GM21723 (cell line): Measurements from ENCODE around the gene EXOSC5.
"Not testable (repeated sequence)": the region's sequence is repeated elsewhere in the genome, so short reads cannot be mapped to it uniquely, and the experiment has no call there.

Source experiments
- ATAC-seq: cut with Tn5 transposase; IDR thresholded peaks from one replicate; pipeline ENCODE4 v1.9.1; 2021; ENCODE audit warnings: mild to moderate bottlenecking, moderate library complexity; ENCODE audit not compliant: unreplicated experiment

The EXOSC5 gene

DNA sequence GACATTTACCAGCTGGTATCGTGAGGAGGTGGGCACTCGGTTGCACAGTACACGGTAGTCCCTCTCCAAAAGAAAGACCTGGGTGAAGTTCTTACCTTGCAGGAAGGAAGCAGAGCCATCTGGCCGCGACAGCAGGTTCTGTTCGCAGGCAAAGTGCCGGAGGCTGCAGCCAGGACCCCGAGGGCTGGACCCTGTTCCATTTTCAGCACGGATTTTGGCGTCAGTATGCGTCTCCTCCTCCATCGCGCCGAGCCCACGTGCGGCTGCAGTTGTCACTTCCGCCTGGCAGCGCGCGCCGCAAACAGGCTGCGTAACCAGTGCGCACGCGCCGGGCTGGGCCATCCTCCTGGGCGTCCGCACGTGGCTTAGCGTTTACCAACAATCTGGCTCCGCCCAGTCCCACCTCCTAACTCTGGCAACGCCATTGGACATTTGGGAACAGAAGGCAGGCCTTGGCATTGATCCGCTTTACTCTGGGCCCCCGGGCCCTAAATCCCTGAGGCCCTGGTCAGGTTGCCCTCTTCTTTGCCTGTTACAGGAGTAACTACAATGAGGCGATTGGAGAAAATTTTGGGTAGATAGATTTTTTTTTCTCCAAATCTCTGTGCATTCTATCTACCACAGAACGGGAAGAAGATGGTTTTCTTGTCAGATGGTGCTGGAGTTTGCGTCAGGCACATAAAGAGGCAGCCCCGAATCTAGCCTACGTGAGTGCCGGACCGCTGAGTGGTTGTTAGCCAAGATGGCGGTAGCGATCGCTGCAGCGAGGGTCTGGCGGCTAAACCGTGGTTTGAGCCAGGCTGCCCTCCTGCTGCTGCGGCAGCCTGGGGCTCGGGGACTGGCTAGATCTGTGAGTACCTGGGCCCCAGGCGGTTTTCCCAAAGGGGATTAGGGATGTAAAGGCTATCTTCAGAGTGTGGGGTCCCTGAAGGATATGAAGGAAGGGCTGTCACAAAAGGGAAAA lies at the start of gene EXOSC5, which contains the start of gene BCKDHA:
TSS of gene EXOSC5 (minus strand) at position 274 of the 964 bp plus-strand sequence. CDS start at position 243, 31 bp downstream.
TSS of gene BCKDHA (plus strand) at position 733 of the 964 bp plus-strand sequence. CDS start at position 743, 10 bp downstream.
- ATAC-seq: peak; percentile 78

DNA sequence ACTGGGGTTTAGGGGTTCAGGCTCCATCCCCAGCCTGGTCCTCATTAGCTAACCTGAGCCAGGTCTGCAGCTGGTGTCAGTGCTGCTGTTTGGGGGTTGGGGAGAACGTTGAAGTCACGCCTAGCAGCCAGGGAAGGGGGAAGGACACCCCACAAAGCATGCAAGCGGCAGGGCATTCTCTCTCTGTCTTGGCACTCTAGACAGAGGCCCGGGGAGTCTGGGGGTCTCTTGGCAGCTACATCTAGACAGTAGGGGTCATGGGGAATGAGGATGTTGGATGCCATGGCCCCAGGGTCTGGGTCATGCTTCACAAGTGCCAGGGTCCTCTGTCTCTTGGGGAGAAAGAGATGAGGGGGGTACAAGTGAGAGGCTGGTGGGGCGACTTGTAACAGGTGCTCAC lies 48.4 kb upstream of the EXOSC5 start:
- no peak for ATAC-seq

DNA sequence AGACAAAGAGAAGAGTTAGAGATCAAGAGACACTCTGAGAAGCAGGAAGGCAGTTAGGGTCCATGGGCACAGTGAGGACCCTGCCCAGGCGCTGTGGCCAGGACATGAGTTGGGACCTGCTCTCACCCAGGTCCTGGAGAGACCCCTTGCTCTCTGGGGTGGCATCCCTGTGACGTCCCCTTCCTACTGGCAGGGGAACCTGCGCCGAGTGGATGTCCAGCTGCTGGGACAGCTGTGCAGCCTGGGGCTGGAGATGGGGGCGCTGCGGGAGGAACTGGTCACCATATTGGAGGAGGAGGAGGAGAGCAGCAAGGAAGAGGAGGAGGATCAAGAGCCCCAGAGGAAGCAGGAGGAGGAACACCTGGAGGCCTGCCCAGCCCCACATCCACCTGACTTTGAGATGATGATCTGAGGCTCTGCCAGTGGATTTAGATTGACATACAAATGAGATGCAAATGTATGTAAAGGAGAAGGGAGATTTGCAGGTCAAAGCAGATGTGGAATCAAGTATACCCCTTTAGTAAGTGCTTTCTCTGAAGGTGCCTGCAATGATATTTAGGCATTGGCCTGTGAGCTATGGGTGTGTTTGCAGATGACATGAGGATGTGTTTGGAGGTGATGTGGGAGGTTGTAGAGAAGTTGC lies 46.8 kb upstream of the EXOSC5 start:
- ATAC-seq: no peak

DNA sequence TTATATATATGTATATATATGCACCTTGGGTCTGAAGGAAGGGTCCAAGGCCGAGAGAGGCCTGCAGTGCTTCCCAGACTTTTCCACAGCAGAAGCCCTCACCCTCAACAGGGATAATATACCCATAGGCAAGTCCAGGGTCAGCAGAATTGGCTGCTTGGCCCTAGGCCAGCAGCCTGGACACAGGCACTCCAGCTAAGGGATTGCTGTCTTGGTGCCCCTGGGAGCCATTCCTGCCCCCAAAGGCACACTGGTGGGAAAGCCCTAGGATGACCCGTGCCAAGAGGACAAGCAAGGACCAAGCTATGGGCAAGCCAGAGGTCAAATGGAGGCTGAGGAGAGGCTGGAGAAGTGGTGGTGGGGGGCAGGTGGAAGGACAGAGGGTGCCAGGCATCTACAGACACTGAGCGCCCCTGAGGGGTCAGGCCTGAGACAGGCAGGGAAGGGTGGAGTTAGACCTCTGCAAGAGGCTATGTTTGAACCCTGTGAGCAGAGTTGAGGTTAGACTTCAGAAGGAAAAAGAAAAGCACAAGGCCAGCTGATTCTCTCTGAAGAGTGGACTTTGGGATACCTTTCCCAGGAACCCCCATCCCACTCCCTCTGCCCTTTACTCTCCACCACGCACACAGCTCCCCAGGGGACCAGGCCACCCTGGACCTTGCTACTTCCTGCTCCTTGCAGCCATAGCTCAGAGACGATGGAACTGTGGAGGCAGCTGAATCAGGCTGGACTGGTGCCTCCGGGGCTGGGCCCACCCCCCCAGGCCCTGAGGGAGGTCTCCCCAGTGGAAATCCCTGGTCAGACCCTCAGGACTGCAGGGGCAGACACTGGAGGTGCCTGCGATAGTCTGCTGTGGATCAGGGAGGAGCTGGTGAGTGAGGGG lies 45.6 kb upstream of the EXOSC5 start, which contains the start of gene ERICH4:
TSS of gene ERICH4 (plus strand) at position 684 of the 883 bp plus-strand sequence. CDS start at position 698, 14 bp downstream.
- ATAC-seq: no peak

DNA sequence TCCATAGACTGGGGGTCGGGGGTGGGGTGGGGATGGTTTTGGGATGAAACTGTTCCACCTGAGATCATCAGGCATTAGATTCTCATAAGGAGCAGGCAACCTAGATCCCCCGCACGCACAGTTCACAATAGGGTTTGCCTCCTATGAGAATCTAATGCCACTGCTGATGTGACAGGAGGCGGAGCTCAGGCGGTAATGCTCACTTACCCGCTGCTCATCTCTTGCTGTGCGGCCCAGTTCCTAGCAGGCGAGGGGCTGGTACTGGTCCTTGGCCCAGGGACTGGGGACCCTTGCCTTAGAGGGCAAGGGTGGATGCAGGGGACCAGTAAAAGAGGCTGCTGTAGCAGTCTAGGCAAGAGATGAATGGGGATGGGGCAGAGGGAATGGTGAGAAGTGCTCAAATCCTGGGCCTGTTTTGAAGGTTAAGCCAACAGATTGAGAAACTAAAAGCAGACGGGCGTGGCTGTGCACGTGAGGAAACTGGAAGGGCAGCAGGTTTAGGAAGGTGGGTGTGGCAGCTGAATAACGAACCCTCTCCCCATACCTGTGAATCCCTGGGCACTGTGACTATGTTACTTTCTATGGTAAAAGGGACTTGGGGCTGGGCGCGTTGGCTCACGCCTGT lies 44.3 kb upstream of the EXOSC5 start:
- ATAC-seq: no peak

DNA sequence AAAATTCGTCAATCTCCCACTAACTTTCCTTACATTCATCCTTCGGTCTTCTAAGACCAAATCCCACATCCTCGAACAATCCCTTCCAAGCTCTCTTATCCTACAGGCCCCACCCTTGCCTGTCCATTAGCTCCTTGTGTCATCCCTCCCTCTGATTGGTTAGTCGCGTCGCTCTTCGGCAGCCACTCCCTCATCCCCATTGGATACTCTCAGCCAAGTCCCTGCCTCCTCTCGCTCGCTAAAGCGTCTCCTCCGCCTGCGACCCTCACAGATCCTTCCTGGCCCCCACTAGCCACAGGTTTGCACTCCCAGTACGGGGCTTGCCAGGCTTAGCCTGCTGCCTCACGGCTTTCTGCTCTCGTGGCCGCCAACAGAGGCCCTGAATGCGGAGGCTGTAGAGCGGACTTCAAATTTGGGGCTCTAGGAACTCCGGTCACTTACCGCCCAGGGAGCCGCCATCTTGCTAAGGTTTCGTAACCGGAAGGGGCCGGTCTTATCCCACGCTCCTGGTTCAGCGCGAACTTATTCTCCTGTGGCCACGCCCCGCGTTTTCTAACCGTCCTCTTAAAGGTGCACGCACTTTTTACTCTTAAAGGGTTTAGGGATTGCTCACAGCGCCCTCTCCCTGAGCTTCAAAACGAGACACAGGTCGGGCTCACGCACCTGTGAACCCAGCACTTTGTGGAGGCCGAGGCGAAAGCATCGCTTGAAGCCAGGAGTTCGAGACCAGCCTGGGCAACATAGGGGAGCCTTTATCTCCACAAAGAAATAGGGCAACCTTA lies 42.5 kb upstream of the EXOSC5 start, which contains the start of gene DMAC2:
TSS of gene DMAC2 (minus strand) at position 472 of the 782 bp plus-strand sequence. CDS start at position 459, 13 bp downstream.
- peak; percentile 92 for ATAC-seq

DNA sequence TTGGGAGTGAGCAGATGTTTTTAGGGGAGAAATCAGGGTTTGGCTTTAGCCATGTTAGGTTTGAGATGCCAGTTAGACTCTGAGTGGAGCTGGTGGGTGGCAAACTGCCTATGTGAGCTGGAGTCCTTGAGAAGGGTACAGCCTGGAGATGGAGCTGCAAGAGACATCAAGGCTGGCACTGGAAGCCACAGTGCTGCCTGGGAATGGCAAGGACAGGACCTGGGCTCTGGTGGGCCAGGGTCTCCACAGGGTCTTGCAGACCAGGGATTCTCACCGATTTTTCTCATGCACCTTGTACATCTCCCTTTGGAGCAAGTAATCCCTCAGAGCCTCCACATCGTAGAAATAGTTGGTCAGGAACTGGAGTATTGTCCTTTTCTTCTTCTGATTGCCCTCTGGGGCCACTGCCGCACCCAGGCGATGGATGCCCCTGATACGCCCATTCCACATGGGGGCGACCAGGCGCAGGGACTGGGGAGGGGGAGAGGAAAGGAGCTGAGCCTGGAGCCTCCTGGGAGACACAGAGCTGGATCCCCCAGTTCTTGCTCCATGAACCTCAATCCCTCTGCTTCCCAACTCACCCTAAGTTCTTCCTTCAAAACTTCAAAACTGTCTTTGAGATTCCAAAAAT lies 40.9 kb upstream of the EXOSC5 start:
- ATAC-seq: no peak

DNA sequence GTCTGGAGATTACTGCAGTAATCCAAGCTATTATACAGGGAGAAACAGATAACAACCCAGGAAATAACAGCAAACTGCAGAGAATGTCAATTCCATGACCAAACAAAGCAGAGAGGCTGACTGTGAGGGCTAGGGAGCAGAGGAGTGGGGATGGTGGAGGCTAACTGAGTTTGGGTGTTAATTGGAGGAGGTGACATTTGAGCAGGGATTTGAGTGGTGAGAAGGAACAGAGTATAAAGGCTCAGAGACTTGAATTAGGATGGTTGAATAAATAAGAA lies 39.5 kb upstream of the EXOSC5 start:
- ATAC-seq: no peak

DNA sequence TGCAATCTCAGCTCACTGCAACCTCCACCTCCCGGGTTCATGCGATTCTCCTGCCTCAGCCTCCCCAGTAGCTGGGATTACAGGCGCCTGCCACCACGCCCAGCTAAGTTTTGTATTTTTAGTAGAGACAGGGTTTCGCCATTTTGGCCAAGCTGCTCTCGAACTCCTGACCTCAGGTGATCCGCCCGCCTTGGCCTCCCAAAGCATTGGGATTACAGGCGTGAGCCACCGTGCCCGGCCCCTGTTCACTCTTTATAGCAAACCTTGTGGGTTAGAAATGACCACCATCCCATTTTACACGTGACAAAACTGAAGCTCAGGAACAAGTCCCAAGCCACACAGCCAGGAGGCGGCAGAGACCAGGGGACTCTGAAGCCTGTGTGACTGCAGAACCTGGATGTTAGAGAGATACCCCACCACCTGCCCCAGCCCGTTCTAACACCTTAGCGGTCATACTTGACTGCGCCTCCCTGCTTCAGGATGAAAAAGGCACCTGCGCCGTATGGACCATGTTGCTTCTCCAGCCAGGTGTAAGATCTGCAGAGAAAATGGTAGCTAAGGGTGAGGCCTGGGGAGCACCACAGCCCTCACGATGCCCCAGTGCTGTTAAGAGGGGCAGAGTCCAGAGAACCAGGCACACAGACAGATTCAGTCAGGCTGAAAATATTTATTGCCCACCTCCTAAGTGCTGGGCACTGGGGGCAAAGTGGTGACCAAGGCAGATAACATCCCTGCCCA lies 38.9 kb upstream of the EXOSC5 start:
- ATAC-seq: no peak

DNA sequence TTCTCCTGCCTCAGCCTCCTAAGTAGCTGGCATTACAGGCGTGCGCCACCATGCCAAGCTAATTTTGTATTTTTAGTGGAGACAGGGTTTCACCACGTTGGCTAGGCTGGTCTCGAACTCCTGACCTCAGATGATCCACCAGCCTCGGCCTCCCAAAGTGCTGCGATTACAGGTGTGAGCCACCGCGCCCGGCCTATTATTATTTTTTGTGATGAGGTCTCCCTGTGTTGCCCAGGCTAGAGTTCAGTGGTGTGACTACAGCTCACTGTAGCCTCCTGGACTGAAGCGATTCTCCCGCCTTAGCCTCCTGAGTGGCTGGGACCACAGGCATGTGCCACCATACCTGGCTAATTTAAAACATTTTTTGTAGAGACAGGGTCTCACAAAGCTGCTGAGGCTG lies 38.2 kb upstream of the EXOSC5 start:
- ATAC-seq: not testable (repeated sequence)

DNA sequence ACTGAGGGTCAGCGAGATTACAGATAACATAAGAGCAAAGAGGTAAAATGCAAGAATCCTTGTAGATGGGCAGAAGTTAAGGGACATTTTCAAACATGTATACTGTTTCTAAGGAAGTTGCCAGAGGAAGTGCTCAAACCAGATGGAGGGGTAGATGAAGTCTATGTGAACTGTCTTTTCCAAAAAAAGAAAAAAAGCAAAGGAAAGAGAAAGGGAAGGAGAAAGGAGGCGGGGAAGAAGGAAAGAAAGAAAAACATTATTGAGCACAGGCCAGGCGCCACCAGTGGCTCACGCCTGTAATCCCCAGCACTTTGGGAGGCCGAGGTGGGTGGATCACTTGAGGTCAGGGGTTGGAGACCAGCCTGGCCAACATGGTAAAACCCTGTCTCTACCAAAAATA lies 37.3 kb upstream of the EXOSC5 start:
- no peak for ATAC-seq

DNA sequence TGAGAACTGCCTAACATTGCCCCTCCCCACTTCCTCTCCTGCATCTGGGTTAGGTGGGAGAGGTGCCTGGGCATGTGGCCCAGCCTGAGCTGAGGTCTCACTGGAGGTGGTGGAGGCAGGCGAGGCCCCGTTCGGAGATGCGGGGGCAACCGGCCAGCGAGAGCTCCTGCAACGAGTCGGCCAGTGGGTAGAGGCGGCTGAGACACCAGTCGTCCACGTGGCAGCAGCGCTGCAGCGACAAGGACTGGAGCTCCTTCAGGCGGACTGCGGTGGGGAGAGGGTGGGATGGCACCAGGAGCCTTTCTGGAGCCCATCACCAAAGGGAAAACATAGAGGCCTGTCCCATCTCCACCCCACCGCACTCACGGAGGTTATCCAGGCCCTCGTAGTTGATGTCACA lies 36.0 kb upstream of the EXOSC5 start:
- no peak for ATAC-seq

DNA sequence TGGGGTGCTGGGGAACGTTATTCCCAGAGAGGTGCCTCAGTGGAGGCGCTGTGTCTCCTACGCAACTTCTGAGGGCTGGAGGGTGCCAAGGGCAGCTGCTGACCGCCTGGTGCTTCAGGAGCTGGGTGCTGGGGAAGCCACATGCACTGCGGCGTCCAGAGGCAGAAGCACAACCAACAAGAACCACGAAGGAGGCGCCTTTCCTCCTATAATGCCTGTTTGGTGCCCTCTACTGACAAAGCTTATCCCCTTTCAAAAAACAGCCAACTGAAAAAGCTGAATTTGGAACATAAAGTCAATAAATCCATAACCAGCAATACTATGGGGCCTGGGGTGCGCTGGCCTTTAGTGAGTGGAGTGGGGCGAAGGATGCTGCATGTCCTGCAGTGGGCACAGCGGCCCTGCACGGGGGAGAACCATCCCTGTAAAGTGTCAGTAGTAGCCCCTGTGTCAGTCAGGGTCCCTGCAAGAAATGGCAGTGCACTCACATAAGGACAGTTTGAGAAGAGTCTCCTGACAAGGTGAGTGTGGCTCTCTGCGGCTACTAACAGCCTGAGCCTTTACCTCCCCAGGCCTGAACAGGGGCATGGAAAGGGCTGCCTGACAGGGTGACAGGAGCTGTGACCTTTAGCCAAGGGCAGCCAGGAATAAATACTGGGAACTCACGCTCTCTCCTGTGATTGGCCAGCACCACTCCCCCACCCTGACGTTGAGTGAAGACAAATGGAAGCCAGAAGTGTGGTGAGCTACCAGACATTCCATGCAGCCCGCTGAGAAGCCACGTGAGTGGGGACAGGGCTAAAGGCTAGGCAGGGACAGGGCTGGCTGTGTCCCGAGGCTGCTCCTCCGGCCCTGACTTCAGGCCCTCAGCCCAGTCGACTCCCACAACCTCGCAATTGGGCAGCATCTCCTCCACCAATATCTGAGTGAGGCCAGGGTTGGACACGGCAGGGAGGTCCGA lies 34.5 kb upstream of the EXOSC5 start:
- no peak for ATAC-seq

DNA sequence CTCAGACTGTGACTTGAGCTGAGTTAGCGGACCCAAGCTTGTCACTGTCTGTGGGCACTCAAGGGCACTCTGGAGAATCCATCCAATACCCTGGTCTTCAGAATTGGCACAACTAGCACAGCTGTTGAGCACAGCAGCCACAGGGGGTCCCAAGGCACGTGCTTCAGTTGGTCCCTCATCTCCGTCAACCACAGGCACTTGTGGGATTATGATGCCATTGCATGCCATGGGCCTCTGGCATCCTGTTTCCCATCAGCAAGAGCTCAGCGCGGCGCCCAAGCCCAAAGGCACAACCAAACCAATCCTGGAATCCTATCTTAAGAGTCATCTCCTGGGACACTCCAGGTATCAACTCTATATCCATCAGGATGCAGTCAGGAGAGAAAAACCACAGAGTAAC lies 33.8 kb upstream of the EXOSC5 start:
- no peak for ATAC-seq

DNA sequence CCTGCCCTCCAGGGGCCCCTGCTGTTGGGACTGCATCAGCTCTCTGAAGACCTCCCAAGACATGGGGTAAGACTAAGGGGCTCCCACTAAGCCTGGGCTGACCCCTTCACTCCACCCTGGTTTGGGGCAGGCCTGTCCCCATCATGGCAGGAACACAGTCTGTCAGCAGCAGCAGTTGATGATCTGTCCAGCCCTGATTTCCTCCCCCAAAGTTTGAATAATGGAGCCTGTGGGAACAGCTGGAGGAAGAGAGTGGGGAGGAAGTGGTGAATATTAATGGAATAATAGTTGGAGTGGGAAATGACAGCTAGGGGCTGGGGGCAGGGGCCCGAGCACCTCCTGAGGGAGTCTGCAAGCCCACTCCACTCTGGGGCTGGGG lies 31.3 kb upstream of the EXOSC5 start:
- ATAC-seq: no peak

DNA sequence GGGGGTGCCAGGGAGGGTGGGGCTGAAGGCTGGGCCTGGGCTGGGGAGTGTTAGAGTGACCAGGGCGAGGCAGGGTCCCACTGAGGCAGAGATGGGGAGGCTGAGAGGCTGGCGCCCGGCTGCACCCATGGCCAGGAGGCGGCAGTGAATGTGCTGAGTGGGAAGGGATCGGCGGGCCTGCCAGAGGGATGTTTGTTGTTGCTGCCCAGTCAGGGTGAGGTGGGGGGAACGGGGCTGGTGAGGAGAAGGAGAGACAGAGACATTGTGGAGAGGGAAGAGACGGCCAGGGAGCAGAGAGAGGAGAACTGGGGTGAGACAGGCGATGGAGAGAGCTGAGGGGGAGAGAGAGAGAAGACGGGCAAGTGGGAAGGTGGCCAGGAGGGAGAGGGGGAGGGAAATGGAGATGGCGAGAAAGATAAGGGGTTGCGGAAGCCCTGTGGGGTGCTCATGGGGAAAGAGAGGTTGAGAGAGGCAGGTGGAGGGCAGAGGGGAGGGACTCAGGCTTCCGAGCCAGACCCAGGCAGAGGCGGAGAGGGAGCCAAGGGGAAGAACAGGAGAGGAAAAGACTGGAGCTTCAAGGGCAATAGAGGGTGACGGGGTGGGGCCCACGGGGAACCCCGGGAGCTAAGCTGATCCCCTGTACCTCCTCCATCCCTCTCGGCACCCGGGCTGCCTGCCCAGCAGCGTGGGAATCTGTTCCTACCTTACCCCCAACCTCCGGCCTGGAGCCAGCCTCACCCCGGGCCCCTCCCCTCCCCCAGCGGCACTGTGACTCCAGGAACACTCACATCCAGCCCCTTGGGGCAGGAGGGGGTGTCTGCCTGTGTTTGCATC lies 30.7 kb upstream of the EXOSC5 start:
- no peak for ATAC-seq
